Fibroblast of lung (primary cell): ENCODE measurements around the gene PDCD10. TPM values are rescaled to one million over a fixed set of nuclear protein-coding genes. Genes with fewer than 3 reads are reported as not detected.

Source experiments
- DNase-seq, 2 donors: peaks; one replicate each; pipeline versions ENCODE4 v3.0.0 to v3.0.0-alpha.2; 2010; ENCODE audit warnings: low read depth in 2 of 2
- H2AFZ ChIP-seq: 2 replicates; pipeline ENCODE4 v1.5.1; 2012; ENCODE audit warnings: low read length, control low read depth, inconsistent platforms
- H3K27ac ChIP-seq: 2 replicates; pipeline ENCODE4 v1.5.1; 2011; ENCODE audit warnings: low read length, control low read depth; ENCODE audit not compliant: insufficient read depth
- H3K27me3 ChIP-seq: 2 replicates; pipeline ENCODE4 v1.5.1; 2011; ENCODE audit warnings: mild to moderate bottlenecking, low read length; ENCODE audit not compliant: control insufficient read depth, insufficient read depth
- H3K36me3 ChIP-seq: 2 replicates; pipeline ENCODE4 v1.5.1; 2011; ENCODE audit warnings: low read length; ENCODE audit not compliant: control insufficient read depth, insufficient read depth
- H3K4me1 ChIP-seq: 2 replicates; pipeline ENCODE4 v1.5.1; 2011; ENCODE audit warnings: low read length; ENCODE audit not compliant: control insufficient read depth, insufficient read depth; ENCODE audit errors: extremely low read depth
- H3K4me2 ChIP-seq: 2 replicates; pipeline ENCODE4 v1.5.1; 2011; ENCODE audit warnings: low read length, control low read depth; ENCODE audit not compliant: insufficient read depth; ENCODE audit errors: extremely low read depth
- H3K4me3 ChIP-seq, 4 experiments: fragments of 200-600 bp in 1 of 4; sonication (generic) in 1 of 4; replicated peaks in 1 of 4; 2 replicates each; pipeline ENCODE4 v1.5.1; 2011 to 2016; ENCODE audit warnings: low read length in 4 of 4, low read depth in 3 of 4, mild to moderate bottlenecking in 3 of 4, control low read depth in 2 of 4, inconsistent platforms in 1 of 4, mixed read lengths in 1 of 4; ENCODE audit not compliant: insufficient read depth in 1 of 4; ENCODE audit errors: control extremely low read depth in 1 of 4
- H3K79me2 ChIP-seq: 2 replicates; pipeline ENCODE4 v1.5.1; 2012; ENCODE audit warnings: mild to moderate bottlenecking, low read length, inconsistent platforms; ENCODE audit not compliant: control insufficient read depth, insufficient read depth
- H3K9ac ChIP-seq: 2 replicates; pipeline ENCODE4 v1.5.1; 2011; ENCODE audit warnings: mild to moderate bottlenecking, low read length, control low read depth; ENCODE audit not compliant: insufficient read depth
- H3K9me3 ChIP-seq: 2 replicates; pipeline ENCODE4 v1.5.1; 2012; ENCODE audit warnings: low read depth, low read length; ENCODE audit not compliant: control insufficient read depth, insufficient read depth
- H4K20me1 ChIP-seq: 2 replicates; pipeline ENCODE4 v1.5.1; 2011; ENCODE audit warnings: low read length; ENCODE audit not compliant: control insufficient read depth, insufficient read depth; ENCODE audit errors: extremely low read depth
- CTCF ChIP-seq, 2 donors: IDR thresholded peaks in 1 of 2; conservative IDR thresholded peaks in 1 of 2; 1 replicate in 1 of 2; 2 replicates in 1 of 2; pipeline ENCODE4 v1.5.1; 2011 to 2012; ENCODE audit warnings: low read length in 2 of 2, control low read depth in 1 of 2, inconsistent platforms in 1 of 2, low read depth in 1 of 2, mild to moderate bottlenecking in 1 of 2
- EZH2 ChIP-seq: IDR thresholded peaks from 2 replicates; pipeline ENCODE4 v1.5.1; 2012; ENCODE audit warnings: low read length, control low read depth, mild to moderate bottlenecking; ENCODE audit errors: missing control alignments
- polyA plus RNA-seq, 2 donors: library from polyadenylated mRNA; depleted of rRNA in 1 of 2; stranded (reverse) in 1 of 2; unstranded in 1 of 2; fragments of >200 nt; gene quantifications; 2 replicates each; pipeline ENCODE4 v1.2.1, GENCODE V29; 2011 to 2012; ENCODE audit warnings: missing spikeins in 1 of 2
- total RNA-seq: library from RNA; depleted of rRNA; stranded (reverse); fragments of >200 nt; gene quantifications from 2 replicates; pipeline ENCODE4 v1.2.1, GENCODE V29; 2014

Gene PDCD10
- total and polyA plus RNA-seq, 2 donors (not counting 1 experiment from before 2014, with no cell fraction given), result 46.6 to 90.4 TPM

GRCh38 chr3:167651826-167652225 lies 82.9 kb downstream of the PDCD10 start:
- Histone ChIP-seq H3K4me1 (no peaks in the 10 kb centered on the region), H3K4me2 (no peak overlapping the region), H3K27ac (no peak overlapping the region), H3K27me3 (no peaks in the 10 kb centered on the region), H3K36me3 (no peaks in the 10 kb centered on the region), H3K9me3 (no peaks in the 10 kb centered on the region), H3K79me2 (no peaks in the 10 kb centered on the region), H3K4me3 (no peak overlapping the region), H4K20me1 (no peaks in the 10 kb centered on the region), H2AFZ (no peak overlapping the region), H3K9ac (no peak overlapping the region)
- TF ChIP-seq EZH2 (no peak), CTCF (conservative IDR thresholded peaks at IDR 0.05 in 1 of 2, IDR thresholded peaks at IDR 0.05 in 1 of 2; ENCODE audit: low read depth in 1 of 2, low read length in 2 of 2) (no peak)
- DNase-seq, result no peak

GRCh38 chr3:167650459-167650858 lies 84.2 kb downstream of the PDCD10 start:
- Histone ChIP-seq H3K36me3 (no peaks in the 10 kb centered on the region), H4K20me1 (no peaks in the 10 kb centered on the region), H3K4me1 (no peaks in the 10 kb centered on the region), H3K27ac (no peak overlapping the region), H2AFZ (no peak overlapping the region), H3K9ac (no peak overlapping the region), H3K27me3 (no peaks in the 10 kb centered on the region), H3K79me2 (no peaks in the 10 kb centered on the region), H3K9me3 (no peaks in the 10 kb centered on the region), H3K4me3 (no peak overlapping the region), H3K4me2 (no peak overlapping the region)
- no peak for TF ChIP-seq CTCF (conservative IDR thresholded peaks at IDR 0.05 in 1 of 2, IDR thresholded peaks at IDR 0.05 in 1 of 2; ENCODE audit: low read depth in 1 of 2, low read length in 2 of 2)
- no peak for TF ChIP-seq EZH2
- DNase-seq, result no peak

GRCh38 chr3:167649746-167650145 lies 84.9 kb downstream of the PDCD10 start:
- Histone ChIP-seq H3K4me3 (no peak overlapping the region), H4K20me1 (no peaks in the 10 kb centered on the region), H3K27me3 (no peaks in the 10 kb centered on the region), H3K9ac (no peak overlapping the region), H3K4me2 (no peak overlapping the region), H3K79me2 (no peaks in the 10 kb centered on the region), H3K36me3 (no peaks in the 10 kb centered on the region), H2AFZ (no peak overlapping the region), H3K4me1 (no peaks in the 10 kb centered on the region), H3K27ac (no peak overlapping the region), H3K9me3 (no peaks in the 10 kb centered on the region)
- no peak for TF ChIP-seq EZH2
- TF ChIP-seq CTCF (conservative IDR thresholded peaks at IDR 0.05 in 1 of 2, IDR thresholded peaks at IDR 0.05 in 1 of 2; ENCODE audit: low read depth in 1 of 2, low read length in 2 of 2), result no peak
- no peak for DNase-seq
